Body of pancreas (tissue), 4 donors: ENCODE data around the gene PPA1.

Source experiments
- POLR2A ChIP-seq, 3 donors: fragments of 450-650 bp; IDR thresholded peaks; one replicate each; pipeline ENCODE4 v1.6.1; 2016; ENCODE audit warnings: antibody characterized with exemption in 3 of 3, mild to moderate bottlenecking in 2 of 3
- TF ChIP-seq, protein P1 (sequence below), 7 experiments: fragments of 450-650 bp in 4 of 7; fragments of 200-600 bp in 3 of 7; sonication (generic) in 3 of 7; IDR thresholded peaks; one replicate each; pipeline ENCODE4 v1.5.1; 2016 to 2019; ENCODE audit warnings: antibody characterized with exemption in 7 of 7

DNA sequence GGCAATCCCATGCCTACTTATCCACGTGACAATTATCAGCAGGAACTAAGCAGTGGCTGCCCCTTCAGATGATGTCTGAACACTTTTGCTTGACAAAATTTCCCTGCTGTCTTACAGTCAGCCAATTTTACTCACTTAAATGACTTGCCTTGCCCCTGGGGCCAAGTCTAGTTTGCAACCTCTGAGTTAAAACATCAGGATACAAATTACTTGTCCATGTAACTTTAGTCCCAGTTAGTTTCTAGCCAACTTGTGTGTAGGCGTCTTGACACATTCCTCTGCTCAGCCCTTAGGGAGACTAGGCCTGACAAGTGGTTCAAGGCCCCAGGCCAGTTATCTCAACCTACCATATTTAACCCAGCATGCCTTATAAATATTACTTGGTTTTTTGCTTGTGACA, 75.1 kb downstream of the PPA1 start:
- TF ChIP-seq POLR2A (IDR thresholded peaks at IDR 0.05) = no peak
- TF ChIP-seq, protein P1, sequence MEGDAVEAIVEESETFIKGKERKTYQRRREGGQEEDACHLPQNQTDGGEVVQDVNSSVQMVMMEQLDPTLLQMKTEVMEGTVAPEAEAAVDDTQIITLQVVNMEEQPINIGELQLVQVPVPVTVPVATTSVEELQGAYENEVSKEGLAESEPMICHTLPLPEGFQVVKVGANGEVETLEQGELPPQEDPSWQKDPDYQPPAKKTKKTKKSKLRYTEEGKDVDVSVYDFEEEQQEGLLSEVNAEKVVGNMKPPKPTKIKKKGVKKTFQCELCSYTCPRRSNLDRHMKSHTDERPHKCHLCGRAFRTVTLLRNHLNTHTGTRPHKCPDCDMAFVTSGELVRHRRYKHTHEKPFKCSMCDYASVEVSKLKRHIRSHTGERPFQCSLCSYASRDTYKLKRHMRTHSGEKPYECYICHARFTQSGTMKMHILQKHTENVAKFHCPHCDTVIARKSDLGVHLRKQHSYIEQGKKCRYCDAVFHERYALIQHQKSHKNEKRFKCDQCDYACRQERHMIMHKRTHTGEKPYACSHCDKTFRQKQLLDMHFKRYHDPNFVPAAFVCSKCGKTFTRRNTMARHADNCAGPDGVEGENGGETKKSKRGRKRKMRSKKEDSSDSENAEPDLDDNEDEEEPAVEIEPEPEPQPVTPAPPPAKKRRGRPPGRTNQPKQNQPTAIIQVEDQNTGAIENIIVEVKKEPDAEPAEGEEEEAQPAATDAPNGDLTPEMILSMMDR (IDR thresholded peaks at IDR 0.05) = no peak
